ENCODE data around the gene TERF2IP. TPM values are rescaled to one million over a fixed set of nuclear protein-coding genes. Genes with fewer than 3 reads are reported as not detected.
A peak's percentile ranks its signal among the peaks of the same experiment; 100 is the strongest.

TERF2IP gene
- total and polyA plus RNA-seq, 2 experiments from 2014 or later, result 12.0 to 18.0 TPM

GRCh38 chr16:75640598-75640997 lies 7.0 kb upstream of the TERF2IP start:
- Mint-ChIP-seq H3K36me3 (ENCODE audit: low read depth) (peaks cover 89% of the 10 kb centered on the region), H3K4me1 (peaks cover 5% of the 10 kb centered on the region), H3K4me3 (no peak overlapping the region), H3K9me3 (no peaks in the 10 kb centered on the region), H3K27ac (no peak overlapping the region; the same call in 1 of the 2 replicates), H3K27me3 (ENCODE audit: insufficient read depth, low read depth, poor library complexity) (no peaks in the 10 kb centered on the region)
- Histone ChIP-seq H3K36me3 (ENCODE audit: insufficient read depth) (peaks cover 91% of the 10 kb centered on the region), H3F3A (replicated peaks; ENCODE audit: low read depth) (peaks cover 9% of the 10 kb centered on the region; the same call in 1 of the 2 replicates), H3K4me1 (ENCODE audit: insufficient read depth) (no peaks in the 10 kb centered on the region), H3K4me2 (no peak overlapping the region), H3K9me2 (ENCODE audit: insufficient read depth) (no peaks in the 10 kb centered on the region), H4K20me1 (replicated peaks; ENCODE audit: insufficient read depth) (peaks cover 37% of the 10 kb centered on the region), H3K27ac (ENCODE audit: low read depth) (peak overlapping the region; percentile 39; the same call in 1 of the 2 replicates), H3K79me2 (replicated peaks; ENCODE audit: insufficient read depth) (peaks cover 53% of the 10 kb centered on the region), H3K27me3 (ENCODE audit: insufficient read depth) (no peaks in the 10 kb centered on the region), H3K4me3 (no peak overlapping the region), H2AFZ (no peak overlapping the region)
- no peak for TF ChIP-seq STAT1 (IDR thresholded peaks at IDR 0.05; ENCODE audit: unreplicated experiment)
- TF ChIP-seq ZNF331 (CRISPR knock-in tag; IDR thresholded peaks at IDR 0.05; ENCODE audit: low read depth), result no peak
- ATAC-seq (no peak), DNase-seq (ENCODE audit: low spot score) (no peak)

GRCh38 chr16:75644240-75645012 lies 3.1 kb upstream of the TERF2IP start:
- H3K9me3 Mint-ChIP-seq, result no peaks in the 10 kb centered on the region
- peaks cover 6% of the 10 kb centered on the region; the same call in 1 of the 2 replicates for H3F3A ChIP-seq (replicated peaks; ENCODE audit: low read depth)
- peaks cover 5% of the 10 kb centered on the region for H3K27me3 Mint-ChIP-seq (ENCODE audit: insufficient read depth, low read depth, poor library complexity)
- H3K4me1 Mint-ChIP-seq, result peaks cover 8% of the 10 kb centered on the region
- peaks cover 58% of the 10 kb centered on the region for H3K36me3 Mint-ChIP-seq (ENCODE audit: low read depth)
- peaks cover 38% of the 10 kb centered on the region for H4K20me1 ChIP-seq (replicated peaks; ENCODE audit: insufficient read depth)
- no peak overlapping the region for H3K4me2 ChIP-seq
- no peaks in the 10 kb centered on the region for H3K27me3 ChIP-seq (ENCODE audit: insufficient read depth)
- no peak overlapping the region for H3K4me3 ChIP-seq
- peak overlapping the region; percentile 56; the same call in 1 of the 2 replicates for H3K27ac ChIP-seq (ENCODE audit: low read depth)
- TF ChIP-seq EZH2 (IDR thresholded peaks at IDR 0.05; ENCODE audit: low read depth, unreplicated experiment), result no peak
- TF ChIP-seq, protein P1, sequence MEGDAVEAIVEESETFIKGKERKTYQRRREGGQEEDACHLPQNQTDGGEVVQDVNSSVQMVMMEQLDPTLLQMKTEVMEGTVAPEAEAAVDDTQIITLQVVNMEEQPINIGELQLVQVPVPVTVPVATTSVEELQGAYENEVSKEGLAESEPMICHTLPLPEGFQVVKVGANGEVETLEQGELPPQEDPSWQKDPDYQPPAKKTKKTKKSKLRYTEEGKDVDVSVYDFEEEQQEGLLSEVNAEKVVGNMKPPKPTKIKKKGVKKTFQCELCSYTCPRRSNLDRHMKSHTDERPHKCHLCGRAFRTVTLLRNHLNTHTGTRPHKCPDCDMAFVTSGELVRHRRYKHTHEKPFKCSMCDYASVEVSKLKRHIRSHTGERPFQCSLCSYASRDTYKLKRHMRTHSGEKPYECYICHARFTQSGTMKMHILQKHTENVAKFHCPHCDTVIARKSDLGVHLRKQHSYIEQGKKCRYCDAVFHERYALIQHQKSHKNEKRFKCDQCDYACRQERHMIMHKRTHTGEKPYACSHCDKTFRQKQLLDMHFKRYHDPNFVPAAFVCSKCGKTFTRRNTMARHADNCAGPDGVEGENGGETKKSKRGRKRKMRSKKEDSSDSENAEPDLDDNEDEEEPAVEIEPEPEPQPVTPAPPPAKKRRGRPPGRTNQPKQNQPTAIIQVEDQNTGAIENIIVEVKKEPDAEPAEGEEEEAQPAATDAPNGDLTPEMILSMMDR (conservative IDR thresholded peaks at IDR 0.05; ENCODE audit: low read depth in 2 of 2), result peak; percentile 4 to 24; a peak in 2 of 4 replicates
- peaks cover 75% of the 10 kb centered on the region for H3K79me2 ChIP-seq (replicated peaks; ENCODE audit: insufficient read depth)
- DNase-seq (ENCODE audit: low spot score), result no peak
- H3K4me1 ChIP-seq (ENCODE audit: insufficient read depth), result peaks cover 10% of the 10 kb centered on the region
- no peak for ATAC-seq
- H3K36me3 ChIP-seq (ENCODE audit: insufficient read depth), result peaks cover 52% of the 10 kb centered on the region
- H3K9me2 ChIP-seq (ENCODE audit: insufficient read depth), result no peaks in the 10 kb centered on the region
- no peak overlapping the region for H3K27ac Mint-ChIP-seq
- no peak overlapping the region for H2AFZ ChIP-seq
- 0 out of 3 replicates have a peak overlapping the region, but pooled peaks have one; percentile 6 for H3K4me3 Mint-ChIP-seq

- peak overlapping the region; percentile 88 for H3K4me3 ChIP-seq
- H4K20me1 ChIP-seq (replicated peaks; ENCODE audit: insufficient read depth), result peaks cover 37% of the 10 kb centered on the region
- H3K4me1 ChIP-seq (ENCODE audit: insufficient read depth), result peaks cover 20% of the 10 kb centered on the region
- Mint-ChIP-seq H3K36me3 (ENCODE audit: low read depth) (peaks cover 33% of the 10 kb centered on the region), H3K27ac (peak overlapping the region; percentile 97), H3K27me3 (ENCODE audit: insufficient read depth, low read depth, poor library complexity) (peaks cover 5% of the 10 kb centered on the region), H3K4me3 (peak overlapping the region; percentile 87), H3K9me3 (no peaks in the 10 kb centered on the region), H3K4me1 (peaks cover 24% of the 10 kb centered on the region)
- peak overlapping the region; percentile 82 for H2AFZ ChIP-seq
- ATAC-seq (peak; percentile 29), DNase-seq (ENCODE audit: low spot score) (no peak)
- H3K9me2 ChIP-seq (ENCODE audit: insufficient read depth), result no peaks in the 10 kb centered on the region
- H3K27me3 ChIP-seq (ENCODE audit: insufficient read depth), result no peaks in the 10 kb centered on the region
- peaks cover 87% of the 10 kb centered on the region for H3K79me2 ChIP-seq (replicated peaks; ENCODE audit: insufficient read depth)
- H3K27ac ChIP-seq (ENCODE audit: low read depth), result peak overlapping the region; percentile 71; the same call in 1 of the 2 replicates
- H3K36me3 ChIP-seq (ENCODE audit: insufficient read depth), result peaks cover 29% of the 10 kb centered on the region
- H3K4me2 ChIP-seq, result peak overlapping the region; percentile 91
- H3F3A ChIP-seq (replicated peaks; ENCODE audit: low read depth), result peaks cover 6% of the 10 kb centered on the region; the same call in 1 of the 2 replicates
- TF ChIP-seq POLR2AphosphoS5 (IDR thresholded peaks at IDR 0.05; ENCODE audit: low read depth) (no peak), JUNB (IDR thresholded peaks at IDR 0.05; ENCODE audit: unreplicated experiment) (no peak), REST (IDR thresholded peaks at IDR 0.05; ENCODE audit: unreplicated experiment) (no peak), NANOG (IDR thresholded peaks at IDR 0.05; ENCODE audit: borderline replicate concordance) (no peak), EZH2 (IDR thresholded peaks at IDR 0.05; ENCODE audit: low read depth, unreplicated experiment) (no peak), ZNF331 (CRISPR knock-in tag; IDR thresholded peaks at IDR 0.05; ENCODE audit: low read depth) (no peak)
- TF ChIP-seq, protein P1 (conservative IDR thresholded peaks at IDR 0.05; ENCODE audit: low read depth in 2 of 2), result no peak
Measured at GRCh38 chr16:75647112-75647491, 471 bp upstream of the TERF2IP start.
